Heart left ventricle (tissue), 13 donors: ENCODE measurements around the gene MRI1.

ENCODE experiments used
- CTCF ChIP-seq, 12 donors: fragments of 200-600 bp; sonication (generic) in 4 of 12; IDR thresholded peaks; one replicate each; pipeline versions ENCODE4 v1.5.0 to v1.8.0; 2018 to 2022; ENCODE audit warnings: antibody characterized with exemption in 12 of 12, mild to moderate bottlenecking in 5 of 12
- POLR2A ChIP-seq, 2 donors: fragments of 450-650 bp; IDR thresholded peaks; one replicate each; pipeline ENCODE4 v1.6.1; 2017; ENCODE audit warnings: antibody characterized with exemption in 2 of 2, mild to moderate bottlenecking in 2 of 2, moderate library complexity in 2 of 2
- donor health status: ischemic (EF 13 %, LVEDD 7.1; RV severe dilation, severe dysfunction).
- donor health status: DM: no; HTN: yes; CAD: no.
- donor health status: DM: no; HTN: no; CAD: no.
- donor health status: ischemic (EF 25% LVEDD 6.9; RV normal size, moderate dysfunction).
- donor health status: ischemic (EF 25% LVEDD 5.7; RV mildly dilated, moderate dysfunction).
- donor health status: ischemic (EF 35%, LVEDD 5.7; RV mildly dilated, moderate dysfunction).
- donor health status: nonischemic (EF 11% LVEDD 7.7; RV severe dilation, severe dysfunction).
- donor health status: DM: yes; HTN: yes; CAD: no.
- donor health status: PGD.
- donor health status: ischemic (EF 29% LVEDD 5.4; RV normal size, mild dysfunction).
- donor health status: nonischemic (EF 23%, LVEDD 6.1; RV moderate dilation, normal function).

GRCh38 chr19:13778398-13778797, 14.1 kb downstream of the MRI1 start:
- TF ChIP-seq CTCF (IDR thresholded peaks at IDR 0.05) = no peak
- no peak for TF ChIP-seq POLR2A (IDR thresholded peaks at IDR 0.05)
